ENCODE results near the gene DNAH14.

DNA sequence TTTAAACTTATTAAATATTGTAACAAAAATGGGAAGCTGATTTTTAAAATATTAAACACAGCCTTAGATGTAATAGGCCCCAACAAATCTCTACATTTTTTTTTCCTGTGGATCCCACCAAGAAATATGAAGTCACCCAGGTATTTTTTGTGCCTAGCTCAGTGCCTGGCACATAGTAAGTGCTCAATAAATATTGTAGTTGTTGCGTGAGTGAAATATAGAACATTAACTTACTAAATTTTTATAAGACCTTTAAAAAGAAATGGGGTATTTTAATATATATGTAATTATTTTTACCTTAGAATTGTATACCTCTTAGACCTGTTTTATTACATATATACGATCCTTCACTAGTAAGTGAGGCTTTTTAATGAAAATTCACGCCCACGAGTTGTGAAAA is 569 bp upstream of the DNAH14 start:
- TF ChIP-seq EZH2 (IDR thresholded peaks at IDR 0.05; ENCODE audit: low read length), result no peak
- TF ChIP-seq, protein P1, sequence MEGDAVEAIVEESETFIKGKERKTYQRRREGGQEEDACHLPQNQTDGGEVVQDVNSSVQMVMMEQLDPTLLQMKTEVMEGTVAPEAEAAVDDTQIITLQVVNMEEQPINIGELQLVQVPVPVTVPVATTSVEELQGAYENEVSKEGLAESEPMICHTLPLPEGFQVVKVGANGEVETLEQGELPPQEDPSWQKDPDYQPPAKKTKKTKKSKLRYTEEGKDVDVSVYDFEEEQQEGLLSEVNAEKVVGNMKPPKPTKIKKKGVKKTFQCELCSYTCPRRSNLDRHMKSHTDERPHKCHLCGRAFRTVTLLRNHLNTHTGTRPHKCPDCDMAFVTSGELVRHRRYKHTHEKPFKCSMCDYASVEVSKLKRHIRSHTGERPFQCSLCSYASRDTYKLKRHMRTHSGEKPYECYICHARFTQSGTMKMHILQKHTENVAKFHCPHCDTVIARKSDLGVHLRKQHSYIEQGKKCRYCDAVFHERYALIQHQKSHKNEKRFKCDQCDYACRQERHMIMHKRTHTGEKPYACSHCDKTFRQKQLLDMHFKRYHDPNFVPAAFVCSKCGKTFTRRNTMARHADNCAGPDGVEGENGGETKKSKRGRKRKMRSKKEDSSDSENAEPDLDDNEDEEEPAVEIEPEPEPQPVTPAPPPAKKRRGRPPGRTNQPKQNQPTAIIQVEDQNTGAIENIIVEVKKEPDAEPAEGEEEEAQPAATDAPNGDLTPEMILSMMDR (optimal IDR thresholded peaks at IDR 0.05 in 1 of 3, IDR thresholded peaks at IDR 0.05 in 1 of 3, conservative IDR thresholded peaks at IDR 0.05 in 1 of 3; ENCODE audit: extremely low read depth in 1 of 3, insufficient read depth in 2 of 3, low read length in 3 of 3), result no peak
